Duodenal mucosa (tissue), 2 donors: ENCODE measurements around the gene MAP6D1.

Experiments
- H3K27ac ChIP-seq: one replicate; pipeline ENCODE4 v1.7.0; 2013; ENCODE audit warnings: low read depth, low read length
- H3K27me3 ChIP-seq, 2 donors: one replicate each; pipeline ENCODE4 v1.7.0; 2013; ENCODE audit warnings: low read length in 2 of 2, control low read depth in 1 of 2; ENCODE audit not compliant: insufficient read depth in 2 of 2, control insufficient read depth in 1 of 2
- H3K36me3 ChIP-seq, 2 donors: one replicate each; pipeline ENCODE4 v1.7.0; 2013; ENCODE audit warnings: low read length in 2 of 2, control low read depth in 1 of 2; ENCODE audit not compliant: insufficient read depth in 2 of 2, control insufficient read depth in 1 of 2
- H3K4me1 ChIP-seq, 2 donors: one replicate each; pipeline ENCODE4 v1.7.0; 2013; ENCODE audit warnings: low read length in 2 of 2, control low read depth in 1 of 2; ENCODE audit not compliant: insufficient read depth in 2 of 2, control insufficient read depth in 1 of 2
- H3K4me3 ChIP-seq, 2 donors: one replicate each; pipeline ENCODE4 v1.7.0; 2013; ENCODE audit warnings: low read length in 2 of 2, low read depth in 1 of 2
- H3K9ac ChIP-seq, 2 donors: one replicate each; pipeline ENCODE4 v1.7.0; 2013; ENCODE audit warnings: low read length in 2 of 2, low read depth in 1 of 2
- H3K9me3 ChIP-seq, 2 donors: one replicate each; pipeline ENCODE4 v1.7.0; 2013; ENCODE audit warnings: low read length in 2 of 2, control low read depth in 1 of 2; ENCODE audit not compliant: control insufficient read depth in 1 of 2

MAP6D1 gene

DNA sequence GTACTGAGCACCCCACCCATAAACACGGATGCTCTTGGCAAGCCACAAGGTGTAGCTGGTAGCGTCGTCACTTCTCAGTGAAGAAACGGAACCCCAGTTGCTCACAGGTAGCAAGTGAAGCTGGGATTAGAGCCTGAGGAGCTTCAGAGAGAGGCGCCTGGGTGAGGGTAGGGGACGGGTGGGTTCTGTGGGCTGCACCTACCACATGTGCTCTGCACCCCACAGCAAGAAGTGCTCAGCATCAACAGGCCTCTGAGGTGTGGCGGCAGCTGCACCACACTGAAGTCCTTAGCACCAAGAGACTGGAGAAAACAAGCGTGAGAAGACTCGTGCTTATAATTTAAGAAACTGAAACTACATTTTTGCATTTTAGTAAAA lies 9.8 kb downstream of the MAP6D1 start:
- Histone ChIP-seq H3K9me3 (no peaks in the 10 kb centered on the region), H3K4me1 (no peaks in the 10 kb centered on the region), H3K4me3 (no peak overlapping the region), H3K9ac (no peak overlapping the region), H3K27ac (no peak overlapping the region), H3K27me3 (no peaks in the 10 kb centered on the region), H3K36me3 (peaks cover 4 to 21% of the 10 kb centered on the region in 2 donors)

DNA sequence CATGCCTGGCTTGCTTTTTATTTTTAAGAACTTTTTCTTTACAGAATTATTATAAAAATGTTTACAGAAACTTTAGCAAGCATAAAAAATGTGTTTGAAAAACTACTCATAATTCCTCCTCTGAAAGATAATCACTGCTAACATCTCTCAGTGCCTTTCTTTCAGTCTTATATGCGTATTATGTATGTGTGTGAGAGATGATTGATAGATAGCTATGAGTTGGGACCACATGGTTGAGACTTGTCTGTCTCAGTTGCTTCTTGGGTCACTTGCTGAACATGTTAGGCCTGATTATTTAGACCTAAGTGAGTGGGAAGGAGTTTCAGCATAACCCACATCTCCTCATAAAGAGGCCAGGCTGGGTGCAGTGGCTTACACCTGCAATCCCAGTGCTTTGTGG lies 11.1 kb downstream of the MAP6D1 start:
- Histone ChIP-seq H3K27me3 (no peaks in the 10 kb centered on the region), H3K4me3 (no peak overlapping the region), H3K27ac (no peak overlapping the region), H3K9ac (no peak overlapping the region), H3K36me3 (peaks cover 7 to 32% of the 10 kb centered on the region in 2 donors), H3K4me1 (peaks cover 0 to 5% of the 10 kb centered on the region in 2 donors), H3K9me3 (no peaks in the 10 kb centered on the region)

DNA sequence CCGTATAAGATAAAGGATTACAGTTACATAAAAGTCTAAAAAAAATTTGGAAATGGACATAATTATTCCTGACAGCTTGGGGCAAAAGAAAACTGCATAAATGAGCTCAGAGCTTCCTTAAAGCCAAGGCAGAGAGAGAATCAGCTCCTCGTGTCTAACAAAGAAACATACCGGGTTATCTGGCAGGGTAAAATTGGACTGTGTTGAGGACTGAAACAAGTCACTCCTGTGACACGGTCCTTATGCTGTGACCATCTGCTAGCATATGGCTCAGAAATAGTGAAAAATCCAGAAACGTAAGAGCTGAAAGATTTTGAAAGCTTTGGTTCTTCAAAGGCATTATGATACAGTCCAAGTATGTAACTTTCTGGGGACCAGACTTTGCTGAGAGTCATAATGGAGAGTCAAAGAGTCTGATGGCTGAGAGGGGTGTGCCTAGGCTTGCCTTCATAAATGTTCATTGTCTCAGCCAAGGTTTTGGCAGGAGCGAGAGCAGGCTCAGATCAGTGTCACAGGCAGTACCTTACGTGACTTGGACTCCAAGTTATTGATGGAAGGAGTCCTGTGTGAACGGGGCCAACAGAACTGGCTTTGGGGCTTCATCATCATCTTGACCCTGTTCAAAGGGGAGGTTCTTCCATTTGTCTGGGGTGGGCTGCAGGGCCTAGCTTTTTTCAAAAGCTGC lies 12.5 kb downstream of the MAP6D1 start:
- no peaks in the 10 kb centered on the region for H3K27me3 ChIP-seq
- no peak overlapping the region for H3K27ac ChIP-seq
- peaks cover 10 to 45% of the 10 kb centered on the region in 2 donors for H3K36me3 ChIP-seq
- H3K9me3 ChIP-seq, result no peaks in the 10 kb centered on the region
- H3K4me3 ChIP-seq, result no peak overlapping the region
- peaks cover 0 to 5% of the 10 kb centered on the region in 2 donors for H3K4me1 ChIP-seq
- no peak overlapping the region for H3K9ac ChIP-seq

DNA sequence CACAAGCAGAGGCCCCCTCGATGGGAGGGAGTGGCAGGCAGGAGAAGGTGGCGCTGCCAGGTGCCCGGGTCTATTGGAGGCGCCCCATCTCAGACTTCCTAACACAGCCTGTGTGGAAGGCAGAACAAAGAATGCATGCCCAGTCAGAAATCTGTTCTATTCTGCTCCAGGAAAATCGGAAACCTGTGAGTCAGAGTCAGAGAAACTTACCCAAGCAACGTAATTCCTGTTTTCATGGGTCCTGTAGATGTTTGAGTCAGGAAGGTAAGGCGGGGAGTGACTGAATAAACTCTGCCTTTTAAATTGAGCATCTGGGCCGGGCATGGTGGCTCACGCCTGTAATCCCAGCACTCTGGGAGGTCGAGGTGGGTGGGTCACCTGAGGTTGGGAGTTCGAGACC lies 13.7 kb downstream of the MAP6D1 start:
- peaks cover 0 to 5% of the 10 kb centered on the region in 2 donors for H3K4me1 ChIP-seq
- no peak overlapping the region for H3K4me3 ChIP-seq
- H3K9me3 ChIP-seq, result no peaks in the 10 kb centered on the region
- no peak overlapping the region for H3K9ac ChIP-seq
- H3K27me3 ChIP-seq, result no peaks in the 10 kb centered on the region
- peaks cover 21 to 57% of the 10 kb centered on the region in 2 donors for H3K36me3 ChIP-seq
- no peak overlapping the region for H3K27ac ChIP-seq

DNA sequence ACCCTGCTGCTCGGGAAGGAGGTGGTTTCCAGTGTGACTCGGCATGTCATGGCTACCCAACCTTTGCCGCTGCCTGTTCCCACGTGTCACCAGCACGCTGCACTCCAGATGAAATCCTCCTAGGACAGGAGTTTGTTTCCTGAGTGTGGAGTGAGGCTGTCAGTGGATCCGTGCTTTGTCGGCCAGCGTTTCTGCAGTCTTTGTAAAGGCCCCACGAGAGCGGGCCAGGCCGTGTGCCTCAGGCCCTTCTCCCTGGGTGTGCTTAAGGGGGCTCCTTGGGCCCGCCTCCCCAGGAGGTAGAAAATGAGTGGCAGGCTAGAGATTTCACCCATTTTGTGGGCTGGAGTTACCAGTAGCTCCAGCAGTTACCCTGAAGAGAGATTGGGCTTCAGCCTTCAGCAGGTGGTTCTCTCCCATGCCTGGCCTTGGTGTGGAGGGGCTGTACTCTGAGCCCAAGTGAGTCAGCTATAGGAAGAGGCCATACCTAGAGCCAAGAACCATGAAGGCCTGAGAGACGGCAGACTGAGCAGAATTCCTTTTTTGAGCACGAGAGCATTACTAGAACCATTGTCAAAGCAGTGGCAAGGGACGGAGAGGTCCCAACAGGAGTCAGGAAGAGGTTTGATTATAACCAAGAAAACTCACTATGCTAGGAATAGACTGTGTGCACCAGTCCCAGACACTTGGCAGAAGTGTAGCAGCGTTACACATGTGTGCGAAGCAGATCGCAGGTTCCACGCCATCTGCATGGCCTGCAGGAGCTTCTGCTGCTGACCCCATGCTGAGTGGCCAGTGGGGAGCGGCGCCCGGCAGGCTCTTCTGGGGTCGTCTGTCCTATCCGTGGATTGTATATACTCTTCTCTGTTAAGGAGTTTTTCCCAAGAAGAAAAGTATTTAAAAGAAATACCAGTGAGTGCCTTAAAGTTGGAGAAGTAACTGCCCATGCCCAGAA lies 14.5 kb downstream of the MAP6D1 start:
- Histone ChIP-seq H3K4me3 (no peak overlapping the region), H3K27ac (no peak overlapping the region), H3K4me1 (peaks cover 0 to 5% of the 10 kb centered on the region in 2 donors), H3K9me3 (no peaks in the 10 kb centered on the region), H3K9ac (no peak overlapping the region), H3K36me3 (peaks cover 26 to 63% of the 10 kb centered on the region in 2 donors), H3K27me3 (no peaks in the 10 kb centered on the region)

DNA sequence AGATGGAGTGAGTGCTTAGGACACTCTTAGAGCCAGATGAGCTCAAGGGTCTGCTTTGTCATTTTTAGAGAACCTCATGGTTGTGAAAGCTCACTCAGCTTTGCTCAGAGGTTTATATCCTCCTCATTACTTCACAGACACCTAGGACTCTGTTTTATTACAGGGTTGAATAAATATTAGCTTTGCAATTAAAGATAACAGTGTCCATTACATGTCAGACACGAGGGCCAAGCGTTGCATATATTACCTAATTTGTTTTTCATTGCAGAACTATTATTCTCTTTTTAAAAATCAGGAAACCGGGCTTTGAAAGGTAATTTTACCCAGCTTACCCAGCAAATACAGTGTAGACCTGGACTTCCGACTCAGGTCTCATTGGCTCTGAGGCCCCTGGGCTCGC lies 16.1 kb downstream of the MAP6D1 start:
- Histone ChIP-seq H3K36me3 (peaks cover 34 to 67% of the 10 kb centered on the region in 2 donors), H3K27ac (no peak overlapping the region), H3K9me3 (no peaks in the 10 kb centered on the region), H3K4me3 (no peak overlapping the region), H3K4me1 (peaks cover 0 to 5% of the 10 kb centered on the region in 2 donors), H3K27me3 (no peaks in the 10 kb centered on the region), H3K9ac (no peak overlapping the region)

DNA sequence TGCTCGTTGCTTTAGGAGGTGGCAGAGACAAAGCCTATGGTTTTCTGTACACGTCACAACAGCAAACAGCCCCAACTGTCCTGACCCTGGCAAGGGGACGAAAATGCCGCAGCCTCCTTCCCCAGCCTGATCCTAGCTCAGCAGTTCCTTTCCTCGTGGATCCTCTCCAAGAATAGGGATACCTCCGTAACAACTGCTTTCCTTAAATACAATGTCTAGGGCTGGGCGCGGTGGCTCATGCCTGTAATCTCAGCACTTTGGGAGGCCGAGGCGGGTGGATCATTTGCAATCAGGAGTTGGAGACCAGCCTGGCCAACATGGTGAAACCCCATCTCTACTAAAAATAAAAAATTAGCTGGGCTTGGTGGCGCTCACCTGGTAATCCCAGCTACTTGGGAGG lies 17.0 kb downstream of the MAP6D1 start:
- Histone ChIP-seq H3K27ac (no peak overlapping the region), H3K9me3 (no peaks in the 10 kb centered on the region), H3K4me3 (no peak overlapping the region)

DNA sequence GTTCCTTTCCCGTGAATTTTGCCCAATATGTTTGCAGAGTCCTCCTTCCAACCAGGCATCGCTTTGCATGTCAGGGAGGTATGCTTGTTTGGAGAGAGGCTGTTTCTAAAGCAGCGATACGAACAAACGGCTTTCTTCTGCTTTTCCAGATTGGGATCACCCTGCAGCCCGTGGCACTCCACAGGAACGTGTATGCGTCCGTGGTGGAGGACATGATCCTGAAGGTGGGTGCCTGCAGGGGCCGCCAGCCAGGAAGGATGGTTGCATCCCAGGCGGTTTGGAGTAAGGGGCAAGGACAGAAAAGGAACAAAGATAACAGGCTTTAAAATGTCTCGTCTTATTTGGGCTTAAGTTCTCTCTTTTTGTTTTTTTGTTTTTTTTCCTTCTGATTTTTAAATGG lies 17.5 kb downstream of the MAP6D1 start:
- H3K9me3 ChIP-seq, result no peaks in the 10 kb centered on the region
- no peak overlapping the region for H3K9ac ChIP-seq
- H3K4me1 ChIP-seq, result peaks cover 0 to 5% of the 10 kb centered on the region in 2 donors
- no peak overlapping the region for H3K4me3 ChIP-seq
- no peaks in the 10 kb centered on the region for H3K27me3 ChIP-seq
- peaks cover 40 to 73% of the 10 kb centered on the region in 2 donors for H3K36me3 ChIP-seq
- no peak overlapping the region for H3K27ac ChIP-seq

More for the DNA sequence above, 17.0 kb downstream of the MAP6D1 start:
- H3K4me1 ChIP-seq, result peaks cover 0 to 5% of the 10 kb centered on the region in 2 donors
- peaks cover 39 to 71% of the 10 kb centered on the region in 2 donors for H3K36me3 ChIP-seq
- no peaks in the 10 kb centered on the region for H3K27me3 ChIP-seq
- no peak overlapping the region for H3K9ac ChIP-seq

DNA sequence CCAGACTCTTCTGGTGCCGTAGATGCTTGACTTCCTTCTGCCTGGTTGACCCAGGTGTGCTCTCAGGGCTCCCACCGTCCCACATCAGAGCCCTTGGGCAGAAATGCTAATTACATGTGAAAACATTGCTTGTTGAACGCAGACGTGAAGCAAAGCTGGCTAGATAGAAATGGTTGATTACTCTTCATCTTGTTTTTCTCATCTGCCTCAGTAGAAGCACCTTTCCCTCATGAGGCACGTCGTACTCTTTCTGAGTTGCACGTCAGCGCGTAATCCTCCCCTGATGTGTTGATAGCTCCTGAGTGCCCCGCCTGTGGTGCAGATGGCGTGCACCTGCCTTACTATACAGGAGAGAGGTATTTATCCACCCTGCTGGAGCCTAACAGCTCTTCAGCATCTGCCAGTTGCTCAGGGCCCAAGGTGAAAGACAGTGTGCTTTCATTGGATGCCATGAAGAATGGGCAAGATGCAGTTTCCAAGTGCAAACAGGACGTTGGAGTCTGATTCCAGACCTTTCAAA lies 18.1 kb downstream of the MAP6D1 start:
- no peak overlapping the region for H3K4me3 ChIP-seq
- peaks cover 0 to 5% of the 10 kb centered on the region in 2 donors for H3K4me1 ChIP-seq
- no peak overlapping the region for H3K27ac ChIP-seq
- H3K36me3 ChIP-seq, result peaks cover 41 to 76% of the 10 kb centered on the region in 2 donors
- H3K27me3 ChIP-seq, result no peaks in the 10 kb centered on the region
- H3K9ac ChIP-seq, result no peak overlapping the region
- no peaks in the 10 kb centered on the region for H3K9me3 ChIP-seq

DNA sequence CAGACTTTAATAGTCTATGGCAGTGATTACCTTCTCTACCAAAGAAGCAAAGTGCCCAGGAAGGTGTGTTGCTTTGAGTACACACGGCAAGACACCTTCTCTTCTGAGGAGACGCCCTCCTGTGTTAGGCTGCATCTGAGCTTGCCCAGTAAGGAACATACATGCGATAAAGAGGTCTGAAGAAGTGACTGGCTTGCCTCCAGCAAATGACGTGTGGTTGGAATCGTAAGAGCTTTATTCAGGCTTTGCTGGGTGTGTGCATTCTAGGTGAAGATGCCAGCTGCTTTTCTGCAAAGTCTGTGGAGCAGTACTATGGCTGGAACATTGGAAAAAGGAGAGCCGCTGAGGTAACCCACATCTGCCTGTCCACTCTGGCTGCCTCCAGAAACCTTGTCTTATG lies 22.4 kb downstream of the MAP6D1 start:
- Histone ChIP-seq H3K4me1 (no peaks in the 10 kb centered on the region), H3K27me3 (no peaks in the 10 kb centered on the region), H3K27ac (no peak overlapping the region), H3K4me3 (no peak overlapping the region), H3K9me3 (no peaks in the 10 kb centered on the region), H3K9ac (no peak overlapping the region), H3K36me3 (peaks cover 65 to 78% of the 10 kb centered on the region in 2 donors)
